Right atrium auricular region (tissue), 2 donors: ENCODE data around the gene CFD. TPM values are rescaled to one million over a fixed set of nuclear protein-coding genes. Genes with fewer than 3 reads are reported as not detected.
"Not testable (repeated sequence)": the region's sequence is repeated elsewhere in the genome, so short reads cannot be mapped to it uniquely, and the experiment has no call there.

Source experiments
- DNase-seq: peaks from one replicate; pipeline ENCODE4 v3.0.0-alpha.2; 2019; ENCODE audit warnings: low spot score
- H3K27ac ChIP-seq, 2 donors: fragments of 200-600 bp; sonication (generic); 1 replicate in 1 of 2; 2 replicates in 1 of 2; pipeline ENCODE4 v1.5.1; 2016 to 2019
- H3K27me3 ChIP-seq, 2 donors: fragments of 200-600 bp; sonication (generic); one replicate each; pipeline versions ENCODE4 v1.5.1 to v1.6.0; 2017 to 2019
- H3K36me3 ChIP-seq: fragments of 200-600 bp; sonication (generic); one replicate; pipeline ENCODE4 v1.5.1; 2016
- H3K4me1 ChIP-seq, 2 donors: fragments of 200-600 bp; sonication (generic); one replicate each; pipeline versions ENCODE4 v1.5.1 to v1.6.0; 2017 to 2019
- H3K4me3 ChIP-seq, 2 donors: fragments of 200-600 bp; sonication (generic); 1 replicate in 1 of 2; 2 replicates in 1 of 2; pipeline ENCODE4 v1.5.1; 2017 to 2019; ENCODE audit warnings: mild to moderate bottlenecking in 1 of 2, moderate library complexity in 1 of 2
- H3K9me3 ChIP-seq, 2 donors: fragments of 200-600 bp; sonication (generic); one replicate each; pipeline ENCODE4 v1.5.1; 2019
- total RNA-seq, 2 donors: library from RNA; depleted of rRNA; stranded (reverse); fragments of >200 nt; gene quantifications; one replicate each; pipeline ENCODE4 v1.1.0, GENCODE V29; 2016
- TF ChIP-seq, protein P1 (sequence below), 2 donors: fragments of 200-600 bp; sonication (generic); IDR thresholded peaks; one replicate each; pipeline ENCODE4 v1.5.1; 2019; ENCODE audit warnings: antibody characterized with exemption in 2 of 2

Gene CFD
- total RNA-seq, 2 donors from 2014 or later: 133 to 652 TPM

DNA sequence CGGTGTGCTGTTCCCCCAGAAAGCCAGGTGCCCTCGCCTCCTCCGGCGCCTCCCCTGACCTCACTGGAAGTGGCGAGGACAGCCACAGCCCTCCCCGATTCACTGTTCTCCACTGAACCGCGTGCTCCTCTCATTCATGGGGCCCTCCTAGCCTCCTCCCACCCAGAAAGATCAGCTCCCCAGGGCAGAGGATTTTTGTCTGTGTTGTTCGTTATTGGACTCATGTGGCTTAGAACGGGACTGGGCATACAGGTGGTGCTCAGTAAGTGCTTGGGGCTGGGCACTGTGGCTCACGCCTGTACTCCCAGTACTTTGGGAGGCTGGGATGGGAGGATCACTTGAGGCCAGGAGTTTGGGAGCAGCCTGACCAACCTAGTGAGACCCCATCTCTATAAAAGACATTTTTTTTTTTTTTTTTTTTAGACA, 14.9 kb upstream of the CFD start:
- Histone ChIP-seq H3K4me1 (peaks cover 0 to 23% of the 10 kb centered on the region in 2 donors), H3K4me3 (no peak overlapping the region), H3K27ac (no peak overlapping the region), H3K9me3 (no peaks in the 10 kb centered on the region), H3K27me3 (peaks cover 0 to 8% of the 10 kb centered on the region in 2 donors), H3K36me3 (no peaks in the 10 kb centered on the region)
- no peak for DNase-seq
- TF ChIP-seq, protein P1, sequence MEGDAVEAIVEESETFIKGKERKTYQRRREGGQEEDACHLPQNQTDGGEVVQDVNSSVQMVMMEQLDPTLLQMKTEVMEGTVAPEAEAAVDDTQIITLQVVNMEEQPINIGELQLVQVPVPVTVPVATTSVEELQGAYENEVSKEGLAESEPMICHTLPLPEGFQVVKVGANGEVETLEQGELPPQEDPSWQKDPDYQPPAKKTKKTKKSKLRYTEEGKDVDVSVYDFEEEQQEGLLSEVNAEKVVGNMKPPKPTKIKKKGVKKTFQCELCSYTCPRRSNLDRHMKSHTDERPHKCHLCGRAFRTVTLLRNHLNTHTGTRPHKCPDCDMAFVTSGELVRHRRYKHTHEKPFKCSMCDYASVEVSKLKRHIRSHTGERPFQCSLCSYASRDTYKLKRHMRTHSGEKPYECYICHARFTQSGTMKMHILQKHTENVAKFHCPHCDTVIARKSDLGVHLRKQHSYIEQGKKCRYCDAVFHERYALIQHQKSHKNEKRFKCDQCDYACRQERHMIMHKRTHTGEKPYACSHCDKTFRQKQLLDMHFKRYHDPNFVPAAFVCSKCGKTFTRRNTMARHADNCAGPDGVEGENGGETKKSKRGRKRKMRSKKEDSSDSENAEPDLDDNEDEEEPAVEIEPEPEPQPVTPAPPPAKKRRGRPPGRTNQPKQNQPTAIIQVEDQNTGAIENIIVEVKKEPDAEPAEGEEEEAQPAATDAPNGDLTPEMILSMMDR (IDR thresholded peaks at IDR 0.05): no peak

DNA sequence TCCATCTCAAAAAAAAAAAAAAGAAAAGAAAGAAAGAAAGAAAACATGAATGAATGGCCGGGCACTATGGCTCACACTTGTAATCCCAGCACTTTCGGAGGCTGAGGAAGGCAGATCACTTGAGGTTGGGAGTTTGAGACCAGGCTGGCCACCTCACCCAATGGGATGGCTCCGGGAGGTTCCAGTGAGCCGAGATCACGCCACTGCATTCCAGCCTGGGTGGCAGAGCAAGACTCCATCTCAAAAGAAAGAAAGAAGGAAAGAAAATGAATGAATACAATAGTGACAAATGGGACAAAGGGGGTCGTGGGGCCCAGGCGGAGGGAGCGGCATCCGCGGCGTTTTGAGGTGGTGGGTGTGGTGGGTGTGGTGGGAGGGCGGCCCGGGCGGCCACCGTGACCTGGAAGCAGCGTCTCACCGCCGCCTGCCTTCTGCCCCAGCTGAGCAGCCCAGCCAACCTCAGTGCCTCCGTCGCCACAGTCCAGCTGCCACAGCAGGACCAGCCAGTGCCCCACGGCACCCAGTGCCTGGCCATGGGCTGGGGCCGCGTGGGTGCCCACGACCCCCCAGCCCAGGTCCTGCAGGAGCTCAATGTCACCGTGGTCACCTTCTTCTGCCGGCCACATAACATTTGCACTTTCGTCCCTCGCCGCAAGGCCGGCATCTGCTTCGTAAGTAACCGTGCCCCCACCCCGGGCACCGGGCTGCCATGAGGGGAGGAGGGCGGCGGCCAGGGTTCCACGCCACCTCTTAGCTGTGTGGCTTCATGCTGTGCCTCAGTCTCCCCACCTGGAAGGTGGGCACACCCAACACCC, 13.6 kb upstream of the CFD start:
- Histone ChIP-seq H3K27ac (no peak overlapping the region), H3K27me3 (peaks cover 0 to 8% of the 10 kb centered on the region in 2 donors), H3K4me3 (no peak overlapping the region), H3K9me3 (no peaks in the 10 kb centered on the region), H3K36me3 (no peaks in the 10 kb centered on the region), H3K4me1 (peaks cover 0 to 27% of the 10 kb centered on the region in 2 donors)
- DNase-seq: no peak
- TF ChIP-seq, protein P1 (IDR thresholded peaks at IDR 0.05): no peak

DNA sequence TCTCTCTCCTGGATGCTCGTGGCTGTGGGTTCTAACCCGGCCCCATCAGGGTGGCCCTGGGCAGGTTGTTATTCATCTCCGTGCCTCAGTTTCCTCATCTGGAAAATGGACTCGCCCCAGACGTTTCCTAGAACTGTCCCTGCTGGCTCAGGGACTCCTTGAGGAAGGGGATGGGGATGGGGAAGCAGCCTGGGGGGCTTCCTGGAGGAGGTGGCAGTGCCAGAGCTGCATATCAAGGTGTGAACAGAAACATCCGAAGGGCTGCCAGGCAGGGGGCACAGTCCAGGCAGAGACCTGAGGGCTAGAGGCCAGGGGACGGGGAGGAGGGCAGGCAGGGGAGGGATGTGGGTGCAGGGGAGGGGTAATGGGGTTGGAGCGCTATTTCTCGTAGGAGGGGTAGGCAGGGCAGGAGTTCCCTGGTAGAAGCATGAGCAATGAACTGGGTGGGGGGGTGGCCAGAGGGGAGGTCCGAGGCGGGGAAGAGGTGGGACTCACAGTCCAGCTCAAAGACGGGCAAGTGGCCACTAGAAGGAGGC, 11.0 kb upstream of the CFD start:
- peaks cover 0 to 30% of the 10 kb centered on the region in 2 donors for H3K4me1 ChIP-seq
- peak overlapping the region; percentile 23 to 41 for H3K27ac ChIP-seq
- TF ChIP-seq, protein P1 (IDR thresholded peaks at IDR 0.05): no peak

DNA sequence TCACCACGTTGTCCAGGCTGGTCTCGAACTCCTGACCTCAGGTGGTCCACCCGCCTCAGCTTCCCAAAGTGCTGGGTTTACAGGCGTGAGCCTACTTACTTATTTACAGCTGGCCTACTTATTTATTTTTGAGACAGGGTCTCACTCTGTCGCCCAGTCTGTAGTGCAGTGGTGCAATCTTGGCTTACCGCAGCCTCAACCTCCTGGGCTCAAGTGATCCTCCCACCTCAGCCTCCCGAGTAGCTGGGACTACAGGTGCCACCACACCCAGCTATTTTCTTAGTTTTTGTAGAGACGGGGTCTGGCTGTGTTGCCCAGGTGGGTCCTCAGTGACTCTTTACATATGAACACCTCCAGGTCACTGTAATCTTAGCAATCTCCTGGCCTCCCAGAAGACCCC, 10.3 kb upstream of the CFD start:
- H3K9me3 ChIP-seq, H3K36me3 ChIP-seq, DNase-seq, H3K27ac ChIP-seq, H3K4me3 ChIP-seq, H3K27me3 ChIP-seq: not testable (repeated sequence)
- H3K4me1 ChIP-seq: peaks cover 0 to 23% of the 10 kb centered on the region in 2 donors

More for the DNA sequence above, 11.0 kb upstream of the CFD start:
- DNase-seq: no peak
- Histone ChIP-seq H3K27me3 (peaks cover 0 to 12% of the 10 kb centered on the region in 2 donors), H3K36me3 (no peaks in the 10 kb centered on the region), H3K9me3 (no peaks in the 10 kb centered on the region), H3K4me3 (no peak overlapping the region)

DNA sequence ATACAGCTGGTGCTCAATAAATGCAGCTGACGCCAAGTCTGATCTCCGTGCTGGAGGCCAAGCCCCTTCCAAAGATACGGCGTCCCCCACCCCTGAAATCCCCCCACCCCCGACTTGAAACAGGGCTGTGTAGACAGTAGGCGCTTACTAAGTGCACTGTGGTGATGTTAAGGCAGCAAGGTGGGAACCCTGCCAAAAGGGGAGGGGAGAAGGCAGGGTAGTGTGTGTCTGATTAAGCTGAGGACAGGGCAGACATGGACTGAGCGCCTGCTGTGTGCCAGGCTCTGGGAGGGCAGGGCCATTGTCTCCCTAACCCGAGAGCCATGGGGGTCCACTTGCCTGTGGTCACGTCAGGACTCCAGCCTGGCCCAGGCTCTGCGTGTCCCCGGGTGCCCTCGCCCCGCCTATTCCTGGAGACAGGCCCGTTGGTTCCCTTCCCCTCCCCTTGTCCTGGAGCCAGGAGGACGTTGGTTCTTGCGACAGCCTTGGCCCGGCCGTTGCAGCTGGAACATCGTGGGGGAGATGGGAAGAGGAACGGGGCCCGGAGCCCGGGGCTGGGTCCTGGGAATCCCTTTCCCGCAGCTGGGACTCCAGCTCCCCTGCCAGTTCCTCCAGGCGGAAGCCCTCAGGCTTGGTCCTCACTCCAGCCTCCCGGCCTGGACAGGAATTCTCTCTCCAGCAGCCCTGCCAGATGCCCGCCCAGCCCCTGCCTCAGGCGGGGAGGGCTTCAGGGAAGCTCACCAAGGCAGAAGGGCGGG, 9.1 kb upstream of the CFD start:
- peak overlapping the region; percentile 68 to 84 for H3K27ac ChIP-seq
- TF ChIP-seq, protein P1 (IDR thresholded peaks at IDR 0.05): no peak
- no peaks in the 10 kb centered on the region for H3K9me3 ChIP-seq
- H3K27me3 ChIP-seq: peaks cover 0 to 5% of the 10 kb centered on the region in 2 donors
- H3K4me3 ChIP-seq: peak overlapping the region in 1 of 2 donors; percentile 21
- DNase-seq: peak; percentile 95
- peaks cover 0 to 23% of the 10 kb centered on the region in 2 donors for H3K4me1 ChIP-seq
- H3K36me3 ChIP-seq: no peaks in the 10 kb centered on the region

DNA sequence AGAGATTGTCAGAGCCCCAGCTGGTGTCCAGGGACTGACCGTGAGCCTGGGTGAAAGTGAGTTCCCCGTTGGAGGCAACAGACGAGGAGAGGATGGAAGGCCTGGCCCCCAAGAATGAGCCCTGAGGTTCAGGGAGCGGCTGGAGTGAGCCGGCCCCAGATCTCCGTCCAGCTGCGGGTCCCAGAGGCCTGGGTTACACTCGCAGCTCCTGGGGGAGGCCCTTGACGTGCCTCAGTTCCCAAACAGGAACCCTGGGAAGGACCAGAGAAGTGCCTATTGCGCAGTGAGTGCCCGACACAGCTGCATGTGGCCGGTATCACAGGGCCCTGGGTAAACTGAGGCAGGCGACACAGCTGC, 8.5 kb upstream of the CFD start:
- no peaks in the 10 kb centered on the region for H3K36me3 ChIP-seq
- no peak for DNase-seq
- peak overlapping the region in 1 of 2 donors; percentile 21 for H3K4me3 ChIP-seq
- TF ChIP-seq, protein P1 (IDR thresholded peaks at IDR 0.05): no peak
- H3K9me3 ChIP-seq: no peaks in the 10 kb centered on the region
- H3K4me1 ChIP-seq: peaks cover 0 to 23% of the 10 kb centered on the region in 2 donors
- H3K27ac ChIP-seq: peak overlapping the region; percentile 68 to 84
- peaks cover 0 to 5% of the 10 kb centered on the region in 2 donors for H3K27me3 ChIP-seq
